NOMO-1 (cell line): ENCODE results near the gene TINAGL1.

ENCODE experiments used
- DNase-seq, 2 experiments: peaks; one replicate each; lab custom pipeline; 2025; ENCODE audit not compliant: unreplicated experiment in 2 of 2; lab: John Stamatoyannopoulos, UW

The TINAGL1 gene

DNA sequence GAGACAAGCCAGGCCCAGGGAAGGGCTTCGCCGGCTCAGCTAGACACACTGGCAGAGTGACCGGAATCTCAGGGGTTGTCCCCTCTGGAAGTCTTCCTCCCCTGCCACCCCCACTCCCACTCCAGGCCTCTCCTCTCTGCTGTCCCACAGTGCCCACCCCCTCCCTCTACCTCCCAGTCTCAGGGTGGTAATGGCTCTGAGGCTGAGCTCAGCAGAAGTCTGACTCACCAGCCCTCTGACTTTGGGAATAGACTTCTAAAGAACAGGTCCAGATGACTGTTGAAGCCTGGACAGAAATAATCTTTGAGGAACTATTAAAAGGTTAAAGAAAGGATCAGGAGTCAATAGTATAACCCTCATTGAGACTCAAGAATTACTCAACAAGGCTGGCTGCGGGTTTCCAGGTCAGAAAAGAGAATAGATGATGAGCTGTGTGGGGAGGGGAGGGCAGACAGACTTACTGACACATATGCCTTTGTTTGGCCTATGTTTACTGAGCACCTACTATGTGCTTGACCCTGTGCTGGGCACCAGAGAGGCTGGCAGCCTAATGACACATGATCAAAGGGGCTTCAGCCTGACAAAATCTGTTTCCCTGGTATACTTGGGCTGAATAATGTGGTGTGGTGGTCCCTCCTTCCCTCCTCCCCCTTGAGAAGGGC lies 49.4 kb downstream of the TINAGL1 start:
- DNase-seq: peak in 1 of 2 experiments; percentile 20

DNA sequence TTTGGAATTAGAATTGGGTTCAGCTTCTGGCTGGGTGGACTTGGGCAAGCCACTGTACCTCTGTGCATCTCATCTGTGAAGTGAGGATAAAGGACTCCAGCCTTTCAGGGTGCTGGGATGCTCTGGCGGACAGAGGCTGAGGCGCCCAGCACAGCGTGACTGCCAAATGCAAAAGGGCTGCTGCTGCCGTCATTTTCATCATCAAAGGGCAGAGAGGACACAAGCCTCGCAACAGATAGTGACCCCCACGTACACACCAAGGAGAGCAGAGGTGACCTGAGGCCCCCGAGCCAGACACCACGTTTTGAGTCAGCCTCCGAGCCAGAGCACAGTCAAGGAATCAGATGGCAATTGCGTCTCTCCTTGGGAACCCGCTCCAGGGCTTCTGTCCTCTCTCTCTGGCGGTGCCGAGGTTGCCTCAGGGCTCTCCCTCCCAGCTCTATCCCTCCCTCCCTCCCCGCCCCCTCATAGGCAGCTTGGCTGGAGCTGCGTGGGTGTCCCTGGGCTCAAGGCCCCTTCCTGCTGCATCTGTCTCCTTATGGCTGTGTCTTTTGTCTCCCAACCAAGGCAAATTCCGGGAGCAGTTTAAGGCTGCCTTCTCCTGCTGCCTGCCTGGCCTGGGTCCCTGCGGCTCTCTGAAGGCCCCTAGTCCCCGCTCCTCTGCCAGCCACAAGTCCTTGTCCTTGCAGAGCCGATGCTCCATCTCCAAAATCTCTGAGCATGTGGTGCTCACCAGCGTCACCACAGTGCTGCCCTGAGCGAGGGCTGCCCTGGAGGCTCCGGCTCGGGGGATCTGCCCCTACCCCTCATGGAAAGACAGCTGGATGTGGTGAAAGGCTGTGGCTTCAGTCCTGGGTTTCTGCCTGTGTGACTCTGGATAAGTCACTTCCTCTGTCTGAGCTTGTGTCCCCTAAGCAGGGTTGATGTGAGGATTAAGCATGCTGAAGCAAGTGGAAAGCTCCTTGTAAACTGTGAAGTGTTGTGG lies 50.2 kb downstream of the TINAGL1 start:
- DNase-seq: no peak

DNA sequence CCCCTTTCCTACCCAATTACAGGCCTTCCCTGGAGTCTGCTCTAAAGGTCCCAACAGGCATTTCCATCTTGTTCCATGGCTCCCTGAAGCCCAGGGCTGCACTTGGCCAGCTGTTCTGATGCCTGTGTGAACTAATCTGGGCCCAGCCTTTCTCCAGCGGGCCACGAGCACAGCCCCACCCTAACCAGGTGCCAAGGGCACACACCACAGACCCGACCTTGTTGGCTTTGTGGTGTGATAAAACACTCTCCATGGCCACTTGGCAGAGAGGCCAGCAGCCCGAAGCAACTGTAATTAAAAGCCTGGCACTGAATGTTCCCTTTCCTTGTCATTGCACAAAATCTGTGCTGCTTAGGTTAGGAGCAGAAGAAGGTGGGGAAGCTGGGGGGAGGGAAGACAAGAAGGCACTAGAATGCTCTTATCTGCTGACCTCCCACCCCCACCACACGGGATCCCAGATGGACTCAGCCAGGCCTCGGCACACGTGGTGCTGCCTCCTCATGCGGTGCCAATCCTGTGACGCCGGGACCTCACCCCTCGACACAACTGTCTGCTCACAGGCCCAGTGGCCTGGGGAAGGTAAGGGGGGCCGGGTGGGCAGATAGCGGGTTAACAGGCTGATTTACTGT lies 51.1 kb downstream of the TINAGL1 start:
- no peak for DNase-seq

- DNase-seq: no peak
Observed at GRCh38 chr1:31627930-31628559, 51.7 kb downstream of the TINAGL1 start.

DNA sequence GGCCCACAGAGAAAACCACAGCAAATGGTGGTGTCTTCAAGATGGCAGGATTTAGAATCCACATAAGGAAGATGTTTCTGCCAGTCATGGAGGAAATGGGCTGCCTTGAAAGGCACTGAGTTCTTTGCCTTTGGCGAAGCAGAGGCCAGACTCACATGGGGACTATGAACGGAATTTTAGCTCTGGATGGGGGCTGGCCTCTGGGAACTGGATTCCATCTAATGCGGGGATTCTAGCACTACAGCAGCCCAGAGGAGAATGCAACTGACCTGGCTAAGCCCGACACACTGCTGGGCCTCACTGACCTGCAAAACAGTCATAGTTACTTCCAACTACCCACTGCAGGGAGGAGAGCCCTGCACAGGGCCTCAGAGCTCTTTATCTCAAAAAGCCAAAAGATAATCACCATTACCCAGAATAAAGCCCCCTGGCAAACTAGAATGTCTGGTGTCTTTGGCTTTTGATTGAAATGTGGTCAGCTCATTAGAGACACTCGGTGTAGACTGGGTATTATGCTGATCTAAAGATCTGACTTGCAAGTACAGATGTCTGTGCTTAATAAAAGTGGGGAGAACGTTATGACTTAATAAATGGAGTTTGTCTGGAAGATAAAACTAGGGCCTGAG lies 52.7 kb downstream of the TINAGL1 start:
- no peak for DNase-seq

- DNase-seq: no peak
Observed at GRCh38 chr1:31632649-31633048, 56.3 kb downstream of the TINAGL1 start.

GRCh38 chr1:31633117-31633516 lies 56.8 kb downstream of the TINAGL1 start:
- DNase-seq: peak in 1 of 2 experiments; percentile 25
